NCI-H146 treated with DMSO at 0.1 percent for 48 hours (cell line): ENCODE data around the gene UBAC2.

Experiments used
- DNase-seq: peaks from one replicate; lab custom pipeline; 2025; ENCODE audit not compliant: unreplicated experiment; lab: John Stamatoyannopoulos, UW

The UBAC2 gene

GRCh38 chr13:99290894-99291293 is 90.2 kb downstream of the UBAC2 start:
- no peak for DNase-seq

- DNase-seq, result no peak
These were observed 92.5 kb downstream of the UBAC2 start for GRCh38 chr13:99293178-99293577.

GRCh38 chr13:99294198-99294597 is 93.5 kb downstream of the UBAC2 start:
- DNase-seq, result no peak

- no peak for DNase-seq
These were observed 94.3 kb downstream of the UBAC2 start for GRCh38 chr13:99294958-99295357.

- DNase-seq, result no peak
These were observed 95.0 kb downstream of the UBAC2 start for GRCh38 chr13:99295488-99296252.

- DNase-seq, result no peak
These were observed 95.7 kb downstream of the UBAC2 start for GRCh38 chr13:99296398-99296797.

- DNase-seq, result no peak
These were observed 96.7 kb downstream of the UBAC2 start for GRCh38 chr13:99297331-99297730.

GRCh38 chr13:99298056-99298455 is 97.4 kb downstream of the UBAC2 start:
- DNase-seq, result no peak

- no peak for DNase-seq
These were observed 98.7 kb downstream of the UBAC2 start for GRCh38 chr13:99299256-99299919.

GRCh38 chr13:99299920-99300341 is 99.3 kb downstream of the UBAC2 start:
- DNase-seq, result no peak

GRCh38 chr13:99301056-99301838 is 100.6 kb downstream of the UBAC2 start:
- no peak for DNase-seq

GRCh38 chr13:99301913-99302636 is 101.4 kb downstream of the UBAC2 start:
- no peak for DNase-seq

- no peak for DNase-seq
These were observed 102.2 kb downstream of the UBAC2 start for GRCh38 chr13:99302637-99303505.

GRCh38 chr13:99303863-99304521 is 103.3 kb downstream of the UBAC2 start:
- no peak for DNase-seq

- DNase-seq, result no peak
These were observed 103.9 kb downstream of the UBAC2 start for GRCh38 chr13:99304541-99304940.

- DNase-seq, result no peak
These were observed 104.5 kb downstream of the UBAC2 start for GRCh38 chr13:99305158-99305557.

- no peak for DNase-seq
These were observed 104.9 kb downstream of the UBAC2 start for GRCh38 chr13:99305566-99305965.

- DNase-seq, result no peak
These were observed 106.6 kb downstream of the UBAC2 start, which contains the start of gene GPR183 for GRCh38 chr13:99307247-99307646. Gene GPR183, minus strand, starts transcription at chr13:99307399. Its CDS starts 11,254 bp downstream, at chr13:99296145.

GRCh38 chr13:99307648-99308339 is 107.1 kb downstream of the UBAC2 start:
- no peak for DNase-seq
